RKO (cell line): ENCODE measurements around the gene TEX48.

Source experiments
- DNase-seq: peaks from one replicate; pipeline ENCODE4 v3.0.0-alpha.2; 2016; ENCODE audit warnings: low spot score

Gene TEX48

DNA sequence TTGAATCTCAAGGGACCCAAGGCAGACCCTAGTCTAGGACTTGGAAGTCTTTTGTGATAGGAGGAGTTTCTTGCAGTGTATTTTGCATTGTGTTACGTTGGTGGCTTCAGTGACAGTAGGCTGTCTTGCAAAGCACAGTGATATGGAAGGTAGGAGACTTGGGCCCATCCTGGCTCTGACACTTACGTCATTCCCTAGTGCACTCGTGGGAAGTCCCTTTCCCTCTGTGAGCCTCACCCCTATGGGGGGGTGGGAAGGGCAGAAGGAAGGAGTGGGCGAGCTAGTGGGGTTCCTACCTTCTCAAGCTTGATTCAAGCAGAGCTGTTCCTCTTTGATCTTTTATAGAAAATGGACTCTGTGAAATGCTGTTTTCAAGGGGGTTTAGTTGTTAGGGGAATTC, 15.1 kb downstream of the TEX48 start:
- no peak for DNase-seq

DNA sequence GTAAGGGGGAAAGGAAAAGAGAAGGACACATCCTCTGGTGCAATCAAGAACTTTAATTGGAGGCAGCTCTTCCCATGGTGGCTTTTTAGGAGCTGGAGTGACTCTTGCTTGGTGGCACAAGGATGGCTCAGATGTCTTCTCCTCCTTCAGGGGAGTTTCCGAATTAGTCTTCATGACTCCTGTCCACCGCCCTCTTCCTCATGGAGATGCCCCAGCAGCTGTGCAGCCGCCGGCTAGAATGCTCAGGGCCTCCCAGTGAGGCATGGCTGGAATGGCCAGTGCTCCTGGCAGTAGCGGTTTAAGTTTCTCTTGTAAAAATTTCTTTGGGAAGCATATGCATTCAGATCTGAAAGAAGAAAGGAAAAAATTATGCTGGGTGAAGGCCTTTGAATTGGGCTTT, 15.6 kb downstream of the TEX48 start:
- DNase-seq: no peak

DNA sequence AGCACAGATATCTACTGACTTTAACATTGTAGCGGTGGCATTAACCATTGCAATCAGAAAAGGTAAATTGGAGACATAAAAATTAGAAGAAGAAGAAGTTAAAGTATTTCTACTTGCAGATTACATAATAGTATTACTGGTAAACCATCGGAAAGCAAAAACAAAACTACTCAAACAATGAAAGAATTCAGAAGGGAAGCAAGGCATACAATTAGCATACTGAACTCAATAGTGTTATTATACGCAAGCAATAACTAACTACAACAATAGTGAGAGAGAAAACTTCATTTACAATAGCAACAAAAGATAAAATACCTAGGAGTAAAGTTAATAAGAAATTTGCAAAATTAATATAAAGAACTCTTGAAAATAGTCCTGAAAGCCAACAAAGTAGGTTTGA, 17.8 kb downstream of the TEX48 start:
- no peak for DNase-seq

DNA sequence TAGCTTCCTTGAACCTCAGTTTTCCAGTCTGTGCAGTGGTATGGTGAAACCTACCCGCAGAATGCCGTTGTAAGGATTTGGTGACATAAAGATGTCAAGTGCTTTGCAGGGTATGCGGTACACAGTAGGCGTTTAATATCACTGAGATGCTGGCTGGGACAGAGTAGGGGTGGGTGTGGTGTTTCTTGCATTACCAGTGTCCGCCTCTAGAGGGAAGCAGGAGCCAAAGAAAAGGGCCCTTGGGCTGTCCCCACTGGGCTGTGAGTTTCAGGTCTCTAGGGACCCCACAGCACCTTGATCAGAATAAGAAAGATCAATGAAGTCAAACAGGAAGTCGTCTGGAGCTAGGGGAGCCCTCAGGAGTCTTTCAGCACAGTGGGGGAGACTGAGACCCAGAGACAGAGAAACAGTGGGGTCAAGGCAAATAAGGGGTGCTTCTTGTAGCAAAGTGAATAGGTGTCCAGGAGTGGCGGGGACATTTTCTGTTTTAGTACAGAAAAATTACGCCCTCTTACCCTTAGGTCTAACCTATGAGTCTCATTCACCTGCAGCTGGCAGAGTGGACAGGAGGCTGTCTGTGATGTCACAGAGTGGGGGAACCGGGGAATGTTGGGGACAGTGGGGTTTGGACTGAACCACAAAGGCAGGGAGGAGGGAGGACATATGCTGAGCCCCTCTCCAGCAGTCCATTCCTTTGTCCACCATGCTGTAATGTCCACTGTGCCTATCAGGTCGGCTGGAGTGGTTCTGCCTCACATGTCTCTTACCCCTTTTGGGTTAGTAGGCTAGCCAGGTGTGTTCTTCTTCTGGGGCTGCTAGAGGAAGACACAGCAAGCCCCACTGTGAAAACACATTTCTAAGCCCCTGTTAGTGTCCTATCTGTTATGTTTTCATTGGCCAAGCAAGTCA, 19.7 kb downstream of the TEX48 start:
- peak; percentile 48 for DNase-seq

DNA sequence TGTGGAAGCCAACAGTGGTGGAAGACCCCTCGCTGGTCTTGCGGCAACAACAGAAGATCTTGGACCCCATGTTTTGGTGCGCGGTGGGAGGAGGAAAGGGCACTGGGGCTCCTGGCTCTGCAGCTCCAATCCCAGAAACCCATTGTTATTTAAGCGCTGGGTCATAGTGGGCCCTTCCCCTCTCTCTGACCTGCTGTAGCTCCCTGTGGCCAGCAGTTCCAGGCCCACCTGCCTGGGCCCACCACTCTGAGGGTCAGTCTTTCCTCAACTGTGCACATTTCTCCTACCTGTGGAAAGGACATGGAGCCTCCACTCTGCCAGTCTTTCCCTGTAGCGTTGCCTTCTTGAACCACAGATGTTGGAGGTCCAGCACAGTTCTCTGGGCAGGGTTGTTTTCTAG, 24.3 kb downstream of the TEX48 start, which contains the start of gene TEX53:
Gene TEX53, minus strand, starts transcription at position 101 of the 400 bp plus-strand sequence. Its CDS starts 31 bp downstream, at position 70.
- no peak for DNase-seq

DNA sequence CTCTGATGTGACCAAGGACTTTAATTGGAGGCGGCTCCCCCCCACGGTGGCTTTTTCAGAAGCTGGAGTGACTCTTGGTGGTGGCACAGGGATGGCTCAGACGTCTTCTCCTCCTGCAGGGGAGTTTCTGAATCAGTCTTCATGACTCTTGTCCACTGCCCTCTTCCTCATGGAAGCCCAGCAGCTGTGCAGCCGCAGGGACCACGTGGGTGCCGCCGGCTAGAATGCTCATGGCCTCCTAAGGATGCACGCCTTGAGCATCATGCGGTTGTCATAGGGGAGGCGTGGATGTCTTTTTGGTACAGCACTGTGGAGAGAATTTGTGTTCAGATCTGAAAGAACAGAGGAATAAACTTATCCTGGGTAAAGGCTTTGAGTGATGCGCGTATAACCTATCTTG, 25.7 kb downstream of the TEX48 start:
- DNase-seq: no peak

DNA sequence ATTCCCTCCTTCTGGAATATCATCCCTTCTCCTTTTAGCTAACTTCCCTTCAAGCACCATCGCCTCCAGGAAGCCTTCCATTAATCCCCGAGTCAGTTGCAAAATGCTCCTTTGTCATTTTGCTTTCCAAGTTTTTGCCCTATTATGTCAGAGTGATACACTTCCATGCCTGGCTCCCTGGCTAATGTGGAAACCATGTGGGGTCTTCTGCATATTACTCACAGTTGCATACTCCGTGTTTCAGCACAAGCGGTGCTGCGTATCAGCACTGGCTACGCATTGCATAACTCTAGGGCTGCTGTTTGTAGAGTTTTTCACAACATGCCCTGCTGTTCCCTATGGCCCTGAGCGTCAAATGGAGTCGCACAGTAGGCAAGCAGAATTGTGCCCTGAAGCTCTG, 26.3 kb downstream of the TEX48 start:
- DNase-seq: peak; percentile 31

DNA sequence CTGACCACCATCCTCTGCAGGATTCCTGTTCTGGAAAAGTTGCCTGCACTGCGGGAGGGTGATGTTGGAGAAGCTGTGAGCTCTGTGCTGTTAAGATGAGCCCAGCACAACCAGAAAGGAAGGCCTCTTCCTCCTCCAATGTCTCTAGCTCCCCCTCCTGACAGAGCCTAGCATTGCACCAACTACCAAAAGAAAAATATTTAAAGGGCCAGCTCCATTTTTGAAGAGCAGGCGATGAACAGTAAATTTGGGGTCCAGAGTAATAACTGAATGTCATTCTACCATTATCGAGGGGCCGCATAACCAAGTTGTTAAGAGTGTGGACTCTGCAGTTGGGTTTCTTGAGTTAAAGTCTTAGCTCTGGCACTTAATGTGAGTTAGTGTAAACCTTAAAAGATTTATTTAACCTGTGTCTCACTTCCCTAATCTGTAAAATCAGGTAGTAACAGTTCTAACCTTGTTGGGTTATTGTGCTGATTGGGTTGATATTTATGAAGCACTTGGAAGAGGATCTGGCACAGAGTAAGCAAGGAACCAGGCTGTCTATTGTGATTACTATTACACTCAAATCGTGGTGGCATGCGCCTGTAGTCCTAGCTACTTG, 28.3 kb downstream of the TEX48 start:
- peak; percentile 83 for DNase-seq

DNA sequence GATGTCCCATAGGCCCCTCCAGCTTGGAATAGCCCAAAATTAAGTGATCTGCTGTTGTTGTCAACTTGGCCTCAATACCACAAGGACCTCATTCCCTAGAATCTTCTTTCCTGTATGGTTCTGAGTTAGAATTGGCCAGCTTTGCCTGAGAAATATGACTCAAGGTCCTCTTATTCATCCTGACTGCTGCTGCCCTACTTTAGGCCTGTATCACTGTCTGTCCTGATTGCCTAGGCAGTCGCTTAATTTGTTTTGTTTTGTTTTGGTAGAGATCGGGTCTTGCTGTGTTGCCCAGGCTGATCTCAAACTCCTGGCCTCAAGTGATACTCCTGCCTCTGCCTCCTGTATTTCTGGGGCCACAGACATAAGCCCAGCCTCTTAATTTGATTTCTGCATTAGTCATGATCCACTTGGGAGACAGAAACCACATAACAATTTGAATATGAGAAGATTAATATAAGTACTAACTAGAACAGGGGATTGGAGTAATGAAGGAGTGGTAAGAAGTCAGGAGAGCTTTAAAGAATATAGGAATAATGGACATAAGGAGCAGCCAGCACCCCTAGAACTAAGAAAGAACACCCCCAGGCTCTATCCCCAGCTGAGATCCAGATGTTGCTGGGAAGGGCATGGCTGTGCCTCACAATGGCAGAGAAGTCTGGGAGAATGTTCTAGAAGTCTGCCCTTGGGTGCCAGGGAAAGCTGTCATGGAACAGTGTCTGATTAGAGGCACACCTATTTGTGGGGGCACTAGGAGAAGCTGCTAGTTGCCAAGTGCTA, 29.0 kb downstream of the TEX48 start:
- DNase-seq: peak; percentile 69

DNA sequence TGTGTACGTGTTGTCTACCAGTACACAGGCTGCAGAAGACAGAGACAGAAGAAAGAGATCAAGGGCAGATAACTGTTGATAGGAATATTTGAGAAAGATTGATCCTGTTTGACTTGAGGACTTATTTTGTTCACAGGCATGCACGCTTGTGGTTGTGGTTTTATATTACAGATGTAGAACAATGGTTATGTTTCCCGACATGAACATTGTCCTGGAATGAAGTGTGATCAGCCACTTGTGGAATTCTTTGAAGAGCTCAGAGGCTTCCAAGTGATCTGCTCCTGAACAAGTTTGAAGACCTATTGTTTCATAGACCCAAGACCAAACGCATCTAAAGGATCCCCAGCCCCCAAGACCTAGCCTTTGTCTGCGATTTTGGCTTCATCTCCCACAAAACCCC, 38.1 kb downstream of the TEX48 start:
- DNase-seq: no peak

DNA sequence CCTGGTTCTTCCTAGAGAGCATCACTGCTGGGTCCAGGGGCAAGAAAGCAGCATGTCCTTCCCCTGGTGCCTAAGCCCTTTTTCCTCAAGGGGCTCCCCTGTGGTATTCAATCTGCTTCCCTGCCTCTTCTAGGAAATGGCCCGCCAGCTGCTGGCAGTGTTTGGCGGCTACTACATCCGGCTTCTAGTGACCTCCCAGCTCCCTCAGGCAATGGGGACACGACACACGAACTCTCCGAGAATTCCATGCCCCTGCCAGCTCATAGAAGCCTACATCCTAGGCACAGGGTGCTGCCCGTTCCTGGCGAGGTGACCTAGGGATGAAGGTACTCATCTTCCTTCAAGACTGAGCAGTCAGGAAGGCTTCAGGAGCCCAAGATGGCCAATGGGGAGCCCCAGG, 39.0 kb downstream of the TEX48 start:
- DNase-seq: no peak

DNA sequence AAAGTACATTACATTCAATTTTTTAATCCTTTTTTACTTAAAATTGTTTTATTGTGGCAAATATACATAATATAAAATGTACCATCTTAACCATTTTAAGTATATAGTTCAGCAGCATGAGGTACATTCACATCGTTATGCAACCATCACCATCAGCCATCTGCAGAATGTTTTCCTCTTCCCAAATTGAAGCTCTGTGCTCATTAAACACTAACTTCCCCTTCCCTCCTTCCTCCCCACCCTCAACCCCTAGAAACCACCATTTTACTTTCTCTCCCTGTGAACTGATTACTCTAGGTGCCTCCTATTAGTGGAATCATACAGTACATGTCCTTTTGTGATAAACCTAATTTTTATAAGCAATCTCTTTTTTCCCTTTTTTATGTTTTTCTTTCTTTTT, 40.0 kb downstream of the TEX48 start:
- no peak for DNase-seq

DNA sequence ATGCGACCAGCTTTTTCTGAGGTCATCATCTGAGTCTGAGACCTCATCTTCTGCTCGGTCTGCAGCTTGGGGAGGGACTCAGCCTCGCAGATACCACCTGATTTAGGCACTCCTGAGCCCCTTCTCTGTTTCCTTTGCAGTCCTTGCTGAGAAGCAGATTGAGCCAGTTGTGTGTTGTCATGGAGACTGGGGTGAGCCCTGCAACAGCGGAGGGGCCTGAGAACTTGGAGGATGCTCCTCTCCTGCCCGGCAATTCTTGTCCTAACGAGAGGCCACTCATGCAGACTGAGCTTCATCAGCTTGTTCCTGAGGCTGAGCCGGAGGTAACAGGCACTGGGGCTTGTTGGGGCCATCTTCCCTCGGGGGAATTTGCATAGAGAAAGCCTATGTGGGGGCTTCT, 43.6 kb downstream of the TEX48 start:
- no peak for DNase-seq

DNA sequence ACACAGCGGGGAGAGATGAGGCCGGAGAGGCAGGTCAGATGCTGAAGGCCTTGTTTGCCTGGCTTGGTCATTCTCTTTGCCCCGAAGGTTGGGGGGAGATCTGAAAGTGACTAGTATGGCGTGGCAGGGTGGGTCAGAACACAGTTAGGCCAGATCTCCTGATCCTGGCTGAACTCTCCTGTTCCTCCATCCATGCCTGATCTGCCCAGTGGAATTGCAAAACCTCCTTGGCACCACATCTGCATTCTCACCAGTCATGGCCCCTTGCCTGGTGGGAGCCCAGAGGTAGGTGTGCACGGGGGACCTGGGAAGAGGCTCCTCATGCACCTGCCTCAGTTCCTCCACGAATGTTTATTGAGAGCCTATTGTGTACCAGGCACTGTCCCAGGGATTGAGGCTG, 47.6 kb downstream of the TEX48 start:
- DNase-seq: no peak

DNA sequence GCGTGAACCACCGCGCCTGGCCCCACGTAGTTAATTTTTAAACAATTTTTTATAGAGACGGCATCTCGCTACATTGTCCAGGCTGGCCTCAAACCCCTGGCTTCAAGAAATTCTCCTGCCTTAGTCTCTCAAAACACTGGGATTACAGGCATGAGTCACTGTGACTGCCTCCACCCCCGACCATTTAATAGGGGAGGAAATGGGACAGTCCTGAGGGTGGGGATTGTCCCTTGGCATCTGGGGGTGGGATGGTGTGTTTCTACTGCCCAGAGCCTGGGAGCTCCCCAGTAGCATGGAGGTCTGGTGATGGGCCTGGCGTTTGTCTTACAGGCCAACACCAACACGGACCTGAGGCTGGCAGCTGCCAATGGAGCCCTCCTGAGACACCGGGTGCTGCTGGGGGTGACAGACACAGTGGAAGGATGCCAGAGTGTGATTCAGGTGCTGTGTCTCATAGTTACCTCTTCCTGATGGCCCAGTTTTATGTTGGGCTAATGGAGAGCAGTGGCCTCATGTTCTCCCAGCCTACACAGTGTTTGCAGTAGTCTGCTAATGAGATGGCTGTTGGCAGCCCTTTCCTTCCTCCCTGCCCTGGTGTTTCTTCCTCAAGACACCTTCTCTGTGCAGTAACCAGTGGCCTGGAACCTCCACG, 48.4 kb downstream of the TEX48 start:
- peak; percentile 31 for DNase-seq

DNA sequence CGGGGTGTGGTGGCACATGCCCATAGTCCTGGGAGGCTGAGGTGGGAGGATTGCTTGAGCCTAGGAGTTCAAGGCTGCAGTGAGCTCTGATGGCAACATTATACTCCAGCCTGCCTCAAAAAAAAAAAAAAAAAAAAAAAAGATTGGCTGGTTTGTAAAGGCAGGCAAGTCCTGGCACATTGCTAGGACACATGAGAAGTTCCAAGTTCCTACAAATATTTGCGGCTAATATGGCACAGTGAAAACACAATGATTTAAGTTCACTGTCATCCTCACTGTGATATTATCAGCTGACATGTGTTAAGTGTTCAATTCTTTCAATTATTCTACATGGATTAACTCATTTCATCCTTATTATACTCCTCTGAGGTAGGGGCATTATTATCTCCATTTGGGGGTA, 50.8 kb downstream of the TEX48 start:
- no peak for DNase-seq

DNA sequence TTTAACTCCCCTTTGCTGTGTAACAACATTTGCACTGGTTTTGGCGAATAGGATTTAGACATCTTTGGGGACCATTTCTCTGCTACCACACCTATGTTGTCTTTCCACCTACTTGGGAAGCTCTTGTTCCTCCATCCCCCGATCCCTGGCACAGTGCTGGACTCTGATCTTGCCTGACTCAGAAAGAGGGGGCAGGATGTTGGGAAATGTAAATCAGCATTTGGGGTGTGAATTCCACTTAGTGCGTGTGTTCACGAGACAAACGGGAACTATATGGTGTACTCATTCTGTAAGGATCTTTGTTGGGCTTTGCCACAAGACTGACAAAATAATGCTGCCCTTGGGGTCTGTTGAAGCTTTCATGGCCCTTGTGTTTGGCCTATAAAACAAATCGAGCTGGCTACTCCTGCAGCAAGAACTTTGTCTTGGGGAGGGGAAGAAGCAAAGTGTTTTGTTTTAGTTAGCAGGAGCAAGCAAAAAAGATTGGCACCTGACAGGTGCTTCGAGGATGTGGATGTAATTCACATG, 52.4 kb downstream of the TEX48 start:
- DNase-seq: peak; percentile 39

DNA sequence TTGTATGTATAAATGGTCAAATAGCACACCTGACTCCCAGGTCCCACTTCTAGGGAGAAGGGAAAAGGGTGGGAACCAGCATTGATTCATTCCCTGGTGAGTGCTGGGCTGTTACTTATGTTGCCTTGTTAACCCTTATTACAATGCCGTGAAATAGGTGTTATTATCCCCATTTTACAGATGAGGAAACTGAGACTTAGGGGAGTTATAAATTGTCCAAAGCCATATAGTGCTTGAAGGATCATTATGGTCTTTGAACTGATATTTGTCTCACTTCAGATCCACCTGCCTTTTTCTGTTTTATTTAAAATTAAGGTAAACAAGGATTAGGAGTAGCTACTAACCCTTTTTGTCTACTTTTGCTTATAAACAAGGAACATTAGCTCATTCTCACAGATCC, 54.4 kb downstream of the TEX48 start:
- DNase-seq: no peak

DNA sequence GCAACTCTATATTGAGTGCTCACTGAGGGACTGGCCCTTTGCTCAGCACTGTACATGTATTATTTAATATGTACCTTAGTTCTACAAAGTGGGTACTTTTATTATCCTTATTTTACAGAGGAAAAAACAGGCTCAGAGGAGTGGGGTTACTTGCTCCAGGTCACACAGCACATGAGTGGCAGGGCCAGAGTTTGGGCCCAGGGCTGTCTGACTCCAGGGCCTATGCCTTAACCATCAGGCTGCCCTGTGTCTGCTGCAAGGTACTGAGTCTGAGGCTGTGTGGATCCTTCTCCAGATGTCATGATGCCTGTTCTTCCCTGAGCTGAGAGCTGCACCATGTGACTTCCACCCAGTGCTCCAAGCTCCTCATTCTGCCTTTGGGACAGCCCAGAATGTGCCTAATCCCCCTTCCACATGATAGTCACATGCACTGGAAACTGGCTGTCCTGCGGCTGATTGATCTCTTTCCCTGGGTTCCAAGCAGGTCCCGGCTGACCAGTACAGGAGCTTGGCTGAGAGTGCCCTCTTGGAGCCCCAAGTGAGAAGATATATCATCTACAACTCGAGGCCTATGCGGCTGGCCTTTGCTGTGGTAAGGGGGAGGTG, 55.5 kb downstream of the TEX48 start:
- no peak for DNase-seq

DNA sequence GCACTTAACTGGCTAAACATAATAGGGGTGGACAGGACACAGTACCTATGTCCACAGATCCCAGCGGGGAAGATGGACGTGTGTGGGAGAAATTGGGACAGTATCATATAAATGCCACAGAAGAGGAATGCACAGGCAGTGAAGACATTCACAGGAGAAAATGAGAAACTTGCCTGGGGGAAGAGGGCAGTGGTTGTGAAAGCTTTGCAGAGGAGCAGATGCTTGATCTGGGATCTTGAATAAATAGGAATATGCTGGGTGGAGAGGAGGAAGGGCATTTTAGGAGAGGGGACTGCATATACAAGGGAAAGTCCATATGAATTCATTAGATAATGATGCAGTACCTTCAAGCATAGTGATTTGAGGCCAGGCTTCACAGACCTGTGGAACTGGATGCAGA, 57.3 kb downstream of the TEX48 start:
- DNase-seq: no peak

DNA sequence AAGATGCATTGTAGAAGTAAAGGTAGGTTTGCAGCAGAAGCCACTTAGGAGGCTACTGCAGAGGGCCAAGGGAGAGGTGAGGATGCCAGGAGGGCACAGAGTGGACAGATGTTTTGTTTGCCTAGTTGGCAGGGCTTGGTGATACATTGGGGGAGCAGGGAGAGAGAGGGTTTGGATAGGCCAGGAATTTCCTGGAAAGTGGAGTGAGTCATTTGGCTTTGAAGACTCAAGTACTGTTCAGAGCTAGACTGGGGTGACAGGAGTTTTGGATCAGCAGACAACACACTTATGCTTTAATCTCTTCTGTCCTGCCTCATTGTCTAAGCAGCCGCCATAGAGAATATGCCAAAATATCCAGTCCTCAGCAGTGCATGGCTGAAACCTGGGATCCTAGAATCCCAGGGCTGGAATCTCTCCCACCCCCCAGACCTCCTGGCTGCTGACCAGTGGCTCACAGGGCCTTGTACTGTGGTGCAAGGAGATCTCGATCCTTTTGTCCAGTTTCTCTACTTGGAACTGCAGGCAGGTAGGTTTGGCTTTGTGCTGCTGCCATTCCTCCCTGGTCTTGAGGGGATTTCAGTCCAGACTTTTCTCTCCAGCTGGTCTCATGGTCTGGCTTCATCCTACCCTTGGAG, 59.9 kb downstream of the TEX48 start:
- DNase-seq: peak; percentile 74
